Measurements from ENCODE around the gene UBR2. TPM values are rescaled to one million over a fixed set of nuclear protein-coding genes. Genes with fewer than 3 reads are reported as not detected.
"Not testable (repeated sequence)": the region's sequence is repeated elsewhere in the genome, so short reads cannot be mapped to it uniquely, and the experiment has no call there.

UBR2 gene
- total RNA-seq, 1 experiment from 2014 or later, result 14.2 TPM

DNA sequence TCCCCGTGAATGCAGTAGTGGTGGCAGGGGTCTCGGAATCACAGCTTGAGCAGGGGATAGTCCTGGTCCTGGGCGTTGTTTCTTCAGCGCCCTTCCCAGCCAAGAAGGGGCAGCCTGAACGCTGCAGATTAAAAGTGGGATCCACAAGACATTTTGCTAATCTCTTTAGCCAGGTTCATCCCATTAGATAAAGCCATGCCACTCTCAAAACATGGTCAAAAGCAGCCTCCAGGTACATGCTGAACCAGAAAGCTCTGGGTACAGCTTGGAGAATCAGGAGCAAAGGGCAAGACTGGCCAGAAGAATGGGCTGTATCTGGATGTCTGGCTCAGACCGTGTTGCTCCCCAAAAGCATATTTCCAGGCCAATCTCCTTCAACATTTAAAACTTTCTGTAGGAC, 158.7 kb downstream of the UBR2 start, which contains the start of gene PRPH2:
Gene PRPH2, minus strand, starts transcription at position 101 of the 400 bp plus-strand sequence. CDS start 263 bp downstream, outside the sequence.
- no peak for DNase-seq (ENCODE audit: extremely low read depth, low read depth)

- DNase-seq (ENCODE audit: extremely low read depth, low read depth), result no peak
These were observed 161.0 kb downstream of the UBR2 start for GRCh38 chr6:42724825-42725224.

GRCh38 chr6:42726026-42726425, 162.2 kb downstream of the UBR2 start:
- DNase-seq (ENCODE audit: extremely low read depth, low read depth), result no peak

- DNase-seq (ENCODE audit: extremely low read depth, low read depth), result peak; percentile 70
These were observed 162.8 kb downstream of the UBR2 start for GRCh38 chr6:42726485-42727086.

GRCh38 chr6:42727087-42727611, 163.3 kb downstream of the UBR2 start:
- DNase-seq (ENCODE audit: extremely low read depth, low read depth), result no peak

DNA sequence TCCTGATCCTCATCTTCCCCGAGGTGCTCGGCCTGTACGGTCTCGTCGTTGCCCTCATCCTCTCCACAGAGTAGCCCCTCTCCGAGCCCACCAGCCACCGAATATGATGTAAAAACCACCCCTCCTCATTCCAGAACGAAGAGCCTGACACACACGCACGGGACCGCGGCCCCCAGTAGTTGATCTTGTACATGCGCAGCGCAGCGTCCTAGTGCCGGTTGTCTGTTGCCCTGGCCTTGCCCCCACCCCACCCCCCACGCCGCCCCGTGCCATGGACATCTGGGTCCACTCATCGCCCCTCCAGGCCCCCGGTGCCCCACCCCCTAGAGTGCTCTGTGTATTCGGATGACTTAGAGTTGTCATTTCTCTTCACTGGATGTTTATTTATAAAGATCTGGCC, 163.8 kb downstream of the UBR2 start:
- no peak for DNase-seq (ENCODE audit: extremely low read depth, low read depth)

GRCh38 chr6:42729731-42730130, 165.9 kb downstream of the UBR2 start:
- DNase-seq (ENCODE audit: extremely low read depth, low read depth), result no peak

- DNase-seq (ENCODE audit: extremely low read depth, low read depth), result not testable (repeated sequence)
These were observed 170.1 kb downstream of the UBR2 start for GRCh38 chr6:42733867-42734481.

DNA sequence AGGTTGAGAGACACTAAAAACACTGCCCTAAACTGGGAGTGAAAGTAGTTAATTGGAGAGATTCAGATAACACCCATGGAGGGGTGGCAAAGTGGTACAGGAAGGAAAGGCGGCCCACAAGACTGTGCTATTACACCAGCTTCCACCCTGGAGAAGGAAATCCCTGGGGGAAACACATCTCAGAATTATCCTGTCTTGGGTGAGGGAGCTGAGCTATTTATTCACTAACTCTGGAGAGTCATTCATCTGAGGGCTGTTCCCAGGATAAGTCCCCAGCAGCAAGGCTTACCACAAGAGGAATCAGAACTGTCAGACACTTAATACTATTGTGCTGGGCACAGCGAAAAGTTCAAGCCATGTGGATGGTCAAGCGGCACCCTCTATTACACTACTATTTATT, 172.1 kb downstream of the UBR2 start:
- no peak for DNase-seq (ENCODE audit: extremely low read depth, low read depth)

DNA sequence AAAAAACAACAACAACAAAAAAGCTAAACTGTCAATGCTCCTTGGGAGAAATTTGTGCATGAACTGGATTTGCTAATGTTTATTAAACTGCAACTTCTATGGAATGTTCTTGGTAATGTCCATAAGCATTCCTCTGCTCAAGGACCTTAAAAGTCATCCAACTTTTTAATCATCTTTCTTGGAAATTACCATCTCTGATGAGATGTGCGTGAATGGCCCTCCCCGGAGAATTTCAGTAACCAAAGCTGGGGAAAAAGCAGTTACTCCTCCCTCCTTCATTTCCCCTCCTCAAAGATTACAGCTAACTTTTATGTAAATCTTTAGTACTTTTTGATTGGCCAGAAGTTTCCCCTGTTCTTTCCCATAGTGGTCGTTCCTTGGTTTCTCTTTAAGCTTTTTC, 176.9 kb downstream of the UBR2 start:
- no peak for DNase-seq (ENCODE audit: extremely low read depth, low read depth)

GRCh38 chr6:42742116-42742894, 178.5 kb downstream of the UBR2 start:
- no peak for DNase-seq (ENCODE audit: extremely low read depth, low read depth)

Small RNA genes lying within 50 kb of the gene (small RNA-seq; reads per million reads assigned to genes)
- 0 reads per million in 2 experiments for gene RNU6-890P

Other genes starting within 250 kb of the UBR2 start
- 2.1 and 2.8 TPM in 2 replicates for gene TRERF1, start 112.1 kb upstream of the UBR2 start, total RNA-seq (2014; rRNA removed; shearing (Covaris generic))
- not detected in 2 replicates for gene PRPH2, start 158.6 kb downstream of the UBR2 start, total RNA-seq (2014; rRNA removed; shearing (Covaris generic))
- gene TBCC, start 182.1 kb downstream of the UBR2 start, total RNA-seq (2014; rRNA removed; shearing (Covaris generic)), result 20.6 and 23.0 TPM in 2 replicates
- gene BICRAL, start 218.0 kb downstream of the UBR2 start, total RNA-seq (2014; rRNA removed; shearing (Covaris generic)), result 7.1 and 7.3 TPM in 2 replicates

Data from NCI-H460 (cell line).